M059J (cell line): ENCODE results near the gene CD2AP. TPM values are rescaled to one million over a fixed set of nuclear protein-coding genes. Genes with fewer than 3 reads are reported as not detected.
A peak's percentile ranks its signal among the peaks of the same experiment; 100 is the strongest.
"Not testable (repeated sequence)": the region's sequence is repeated elsewhere in the genome, so short reads cannot be mapped to it uniquely, and the experiment has no call there.

Experiments
- DNase-seq: peaks from one replicate; pipeline ENCODE4 v3.0.0-alpha.2; 2012; ENCODE audit warnings: low read depth
- total RNA-seq: library from RNA; depleted of rRNA; stranded (reverse); fragments of >200 nt; shearing (Covaris generic); gene quantifications from 2 replicates; pipeline ENCODE4 v1.2.3, GENCODE V29; 2014

The CD2AP gene
- total RNA-seq, 1 experiment from 2014 or later: 33.4 TPM

DNA sequence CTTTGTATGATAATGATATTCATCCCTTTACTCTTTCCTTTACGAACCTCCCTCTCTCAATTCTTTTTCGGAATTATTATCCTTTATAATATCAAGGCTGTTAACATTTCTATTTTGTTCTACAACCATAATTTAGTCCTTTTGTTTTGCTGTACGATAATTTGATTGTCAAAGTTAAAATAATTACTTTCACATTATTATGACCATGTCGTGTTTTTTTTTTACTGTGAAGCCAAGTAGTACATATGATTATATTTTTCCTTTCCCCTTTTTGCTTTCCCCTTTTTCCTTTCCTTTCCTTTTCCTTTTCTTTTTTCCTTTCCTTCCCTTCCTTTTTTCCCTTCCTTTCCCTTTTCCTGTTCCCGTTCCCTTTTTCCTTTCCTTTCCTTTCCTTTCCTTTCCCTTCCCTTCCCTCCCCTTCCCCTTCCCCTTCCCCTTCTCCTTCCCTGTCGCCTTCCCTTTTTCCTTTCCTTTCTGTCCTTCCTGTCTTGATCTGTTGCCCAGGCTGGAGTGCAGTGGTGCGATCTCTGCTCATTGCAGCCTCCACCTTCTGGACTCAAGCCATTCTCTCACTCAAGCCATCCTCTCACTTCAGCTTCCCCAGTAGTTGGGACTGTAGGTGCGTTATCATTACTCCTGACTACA is 19.5 kb downstream of the CD2AP start:
- no peak for DNase-seq

DNA sequence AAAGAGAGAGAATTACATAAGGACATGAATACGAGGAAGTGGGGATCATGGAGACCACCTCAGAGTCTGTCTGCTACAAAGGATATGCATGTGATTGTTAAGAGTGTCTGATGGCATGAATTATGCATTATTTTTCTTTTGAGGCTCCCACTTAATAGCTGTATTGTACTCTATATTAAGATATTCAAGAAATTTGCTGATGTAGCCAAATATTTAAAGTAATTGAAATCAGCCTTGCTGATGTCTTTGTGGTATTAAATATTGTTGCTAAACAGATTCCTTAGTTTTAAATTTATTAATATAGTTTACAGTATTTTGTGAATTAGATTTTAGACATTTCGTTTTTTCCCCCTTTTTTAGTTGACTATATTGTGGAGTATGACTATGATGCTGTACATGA is 25.3 kb downstream of the CD2AP start:
- no peak for DNase-seq

DNA sequence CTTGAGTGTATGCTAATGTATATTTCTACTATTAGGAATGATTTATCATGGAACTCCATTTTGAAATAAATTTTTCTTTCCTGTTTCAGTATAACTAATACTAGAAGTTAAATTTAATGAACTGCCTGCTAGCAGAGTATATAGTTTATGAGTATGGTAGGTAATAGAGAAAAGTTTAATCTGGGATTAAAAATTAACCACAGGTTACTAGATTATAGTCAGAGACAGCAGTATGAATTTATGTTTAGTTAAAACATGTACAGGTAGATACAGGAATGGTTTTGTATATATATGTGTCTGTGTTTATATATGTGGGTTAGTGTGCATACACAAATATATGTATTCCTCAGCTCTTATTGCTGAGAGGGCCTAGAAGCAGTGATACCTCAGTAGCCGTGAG is 32.3 kb downstream of the CD2AP start:
- DNase-seq: no peak

DNA sequence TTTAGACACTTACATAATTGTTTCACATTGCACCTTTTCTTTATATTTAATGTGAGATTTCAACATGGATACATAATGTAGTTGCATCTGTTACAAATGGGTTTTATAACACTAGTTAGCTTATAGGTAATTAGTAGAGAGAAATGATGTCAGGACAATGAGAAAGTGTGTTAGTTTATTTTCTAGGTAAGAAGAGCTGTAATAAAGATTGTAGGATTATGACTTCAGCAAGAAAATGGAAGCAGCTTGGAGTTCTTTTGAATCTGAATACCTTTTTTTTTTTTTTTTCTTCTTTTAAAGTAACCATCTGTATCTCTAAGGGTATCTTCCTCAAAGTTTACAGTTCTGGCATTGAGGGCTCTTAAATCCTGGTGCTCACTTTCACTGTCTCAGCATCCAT is 35.3 kb downstream of the CD2AP start:
- DNase-seq: peak; percentile 43

- no peak for DNase-seq
These were observed 41.7 kb downstream of the CD2AP start for GRCh38 chr6:47519279-47519678.

- DNase-seq: no peak
These were observed 42.7 kb downstream of the CD2AP start for GRCh38 chr6:47520282-47520681.

GRCh38 chr6:47521961-47522360 is 44.4 kb downstream of the CD2AP start:
- no peak for DNase-seq

DNA sequence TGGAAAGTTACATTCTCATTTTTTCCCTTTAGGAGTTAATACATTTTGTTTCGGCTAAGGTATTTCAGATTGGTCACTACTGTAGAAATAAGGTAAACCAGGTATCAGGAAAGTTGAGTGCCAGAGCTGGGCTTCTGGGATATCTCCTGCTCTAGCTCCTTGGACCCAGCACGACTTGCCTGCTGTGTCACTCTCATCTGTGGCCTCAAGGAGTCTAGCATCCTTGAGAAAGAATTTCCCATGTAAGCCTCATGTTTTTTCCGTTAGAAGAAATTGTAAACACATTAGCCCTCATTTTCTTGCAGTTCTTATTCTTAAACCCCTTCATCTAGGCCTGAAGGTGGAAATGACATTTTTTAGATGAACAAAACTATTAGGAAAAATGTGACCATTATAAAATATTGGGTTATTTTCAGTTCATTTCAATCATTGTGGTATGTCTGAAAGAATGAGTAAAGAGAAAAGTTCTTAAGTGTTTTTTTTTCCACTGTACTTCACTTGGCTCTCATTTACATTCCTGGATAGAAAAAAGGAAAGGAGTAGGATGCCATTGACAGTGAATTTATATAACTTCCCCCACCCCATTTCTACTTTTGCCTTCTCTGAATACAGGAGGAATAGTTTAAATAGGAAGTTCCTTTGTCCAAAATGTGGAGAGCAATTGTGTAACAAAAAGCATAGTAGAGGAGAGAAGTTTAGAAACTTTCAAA is 46.7 kb downstream of the CD2AP start:
- DNase-seq: no peak

DNA sequence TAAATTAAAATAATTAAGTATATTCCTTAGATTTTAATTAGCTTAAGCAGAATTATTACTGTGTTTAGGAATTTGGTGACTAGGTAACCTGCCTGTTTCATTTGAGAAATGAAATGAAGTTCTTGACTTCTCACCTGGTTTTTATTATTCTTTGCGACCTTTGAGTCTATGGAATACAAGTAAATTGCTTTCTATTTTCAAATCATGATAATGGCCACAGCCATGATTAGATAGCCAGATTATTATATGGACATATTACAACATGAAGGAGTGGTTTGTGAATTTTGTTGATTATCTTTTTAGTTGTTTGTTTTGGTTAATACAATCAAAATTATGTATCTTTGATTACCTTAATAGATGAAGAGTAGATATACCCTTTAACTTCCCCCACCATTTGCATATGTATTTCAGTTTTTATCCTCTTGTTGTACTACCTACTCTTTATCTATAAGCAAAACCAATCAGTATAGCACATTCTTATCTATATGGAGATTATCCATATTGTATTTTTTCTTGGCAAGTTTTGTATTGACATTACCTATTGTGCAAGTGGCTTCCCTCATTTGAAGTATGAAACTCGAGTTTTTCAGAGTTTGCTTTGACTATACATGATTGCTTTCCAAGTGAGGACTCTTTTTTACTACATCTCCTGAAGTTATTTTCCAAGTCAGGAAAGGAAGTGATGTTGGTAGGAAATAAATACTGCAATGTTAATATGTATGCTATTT is 47.9 kb downstream of the CD2AP start:
- DNase-seq: no peak

GRCh38 chr6:47527274-47527673 is 49.7 kb downstream of the CD2AP start:
- DNase-seq: no peak

DNA sequence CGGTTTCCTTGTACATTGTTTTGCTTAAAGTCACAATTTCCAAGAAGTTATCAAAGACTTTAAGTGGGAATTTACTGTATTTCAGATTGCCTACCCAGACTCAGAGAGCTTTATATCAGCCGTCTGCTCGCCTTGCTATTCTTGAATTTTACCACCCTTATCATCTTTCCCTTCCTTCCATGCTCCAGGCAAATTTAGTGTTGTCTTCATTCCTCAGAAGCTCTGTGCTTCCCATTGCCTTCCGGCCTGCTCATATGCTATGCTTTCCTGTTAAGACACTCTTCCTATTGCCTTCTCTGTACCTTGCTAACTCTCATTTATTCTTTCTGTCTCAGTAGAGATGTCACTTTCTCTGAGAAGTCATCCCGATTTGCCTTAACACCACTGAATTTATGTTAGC is 52.1 kb downstream of the CD2AP start:
- no peak for DNase-seq

DNA sequence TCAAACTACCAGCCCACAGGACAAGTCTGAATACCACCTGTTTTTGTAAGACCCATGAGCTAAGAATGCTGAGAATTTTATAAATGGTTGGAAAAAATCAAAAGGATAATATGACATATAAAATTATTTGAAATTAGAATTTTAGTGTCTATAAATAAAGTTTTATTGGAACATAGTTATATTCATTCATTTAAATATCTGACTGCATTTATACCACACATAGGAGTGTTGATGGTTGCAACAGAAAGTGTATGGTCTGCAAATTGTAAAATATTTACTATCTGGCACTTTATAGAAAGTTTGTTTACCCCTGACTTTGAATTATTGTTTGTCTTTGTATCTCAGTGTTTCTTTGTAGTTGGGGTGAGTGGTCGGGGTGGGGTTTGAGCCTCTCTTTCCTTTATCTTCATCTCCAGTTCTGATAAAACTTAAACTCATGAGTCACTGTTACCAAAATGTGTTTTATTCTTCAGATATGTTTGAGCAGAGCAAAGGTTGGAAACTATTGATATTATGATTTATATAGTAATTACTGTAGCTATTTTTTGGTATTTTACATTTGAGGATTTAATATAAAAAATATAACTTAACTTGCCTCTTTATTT is 55.5 kb downstream of the CD2AP start:
- no peak for DNase-seq

GRCh38 chr6:47534063-47534462 is 56.5 kb downstream of the CD2AP start:
- no peak for DNase-seq

- DNase-seq: no peak
These were observed 58.0 kb downstream of the CD2AP start for GRCh38 chr6:47535316-47536225.

GRCh38 chr6:47536816-47537401 is 59.3 kb downstream of the CD2AP start:
- DNase-seq: no peak

DNA sequence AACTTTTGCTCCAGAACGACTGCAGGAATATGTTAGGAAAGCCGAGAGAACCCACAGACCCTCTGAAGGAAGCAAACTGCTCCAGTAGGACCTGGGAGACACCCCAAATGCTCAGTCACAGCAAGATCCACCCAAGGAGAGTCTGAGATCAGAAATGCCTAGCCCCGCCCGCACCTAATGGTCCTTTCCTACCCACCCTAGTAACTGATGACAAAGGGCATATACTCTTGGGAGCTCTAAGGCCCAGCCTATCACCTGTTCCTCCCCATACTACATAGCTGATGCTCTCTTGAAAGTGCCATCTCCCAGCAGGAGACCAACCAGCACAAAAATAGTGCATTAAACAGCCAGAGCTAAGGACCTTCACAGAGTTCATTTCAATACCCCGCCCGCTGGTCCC is 67.6 kb downstream of the CD2AP start:
- DNase-seq: no peak

GRCh38 chr6:47551670-47552069 is 74.1 kb downstream of the CD2AP start:
- DNase-seq: no peak

DNA sequence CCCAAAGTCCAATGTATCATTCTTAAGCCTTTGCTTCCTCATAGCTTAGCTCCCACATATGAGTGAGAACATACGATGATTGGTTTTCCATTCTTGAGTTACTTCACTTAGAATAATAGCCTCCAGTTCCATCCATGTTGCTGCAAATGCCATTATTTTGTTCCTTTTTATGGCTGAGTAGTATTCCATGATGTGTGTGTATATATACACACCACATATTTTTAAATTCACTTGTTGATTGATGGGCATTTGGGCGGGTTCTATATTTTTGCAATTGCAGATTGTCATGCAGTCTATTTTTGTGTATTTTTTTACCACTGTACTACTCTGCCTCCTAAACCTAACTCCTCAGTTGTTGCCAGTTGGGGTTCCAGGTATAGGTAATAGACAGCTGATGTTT is 74.7 kb downstream of the CD2AP start:
- DNase-seq: no peak

- DNase-seq: not testable (repeated sequence)
These were observed 75.7 kb downstream of the CD2AP start for GRCh38 chr6:47553243-47553642.

GRCh38 chr6:47556459-47556858 is 78.9 kb downstream of the CD2AP start:
- not testable (repeated sequence) for DNase-seq

DNA sequence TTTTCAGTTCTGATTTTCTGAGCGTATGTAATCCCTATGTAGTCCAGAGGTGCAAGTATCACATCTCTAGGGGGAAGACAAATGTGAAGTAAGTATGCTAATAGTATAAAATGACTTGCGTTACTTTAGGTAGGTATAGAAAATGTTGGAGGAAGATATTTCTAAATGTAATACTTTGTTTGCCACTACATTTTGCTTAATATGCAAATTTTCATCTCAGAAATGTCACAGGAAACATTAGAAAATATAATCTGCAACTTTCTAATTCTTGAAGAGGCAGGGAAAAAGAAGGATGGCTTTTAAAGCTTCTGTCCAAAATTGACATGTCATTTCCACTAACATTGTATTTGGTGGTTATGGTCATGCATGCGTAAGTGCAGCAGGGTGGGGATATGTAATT is 85.6 kb downstream of the CD2AP start:
- DNase-seq: no peak
